ENCODE results near the gene SPAG16.

Gene SPAG16

DNA sequence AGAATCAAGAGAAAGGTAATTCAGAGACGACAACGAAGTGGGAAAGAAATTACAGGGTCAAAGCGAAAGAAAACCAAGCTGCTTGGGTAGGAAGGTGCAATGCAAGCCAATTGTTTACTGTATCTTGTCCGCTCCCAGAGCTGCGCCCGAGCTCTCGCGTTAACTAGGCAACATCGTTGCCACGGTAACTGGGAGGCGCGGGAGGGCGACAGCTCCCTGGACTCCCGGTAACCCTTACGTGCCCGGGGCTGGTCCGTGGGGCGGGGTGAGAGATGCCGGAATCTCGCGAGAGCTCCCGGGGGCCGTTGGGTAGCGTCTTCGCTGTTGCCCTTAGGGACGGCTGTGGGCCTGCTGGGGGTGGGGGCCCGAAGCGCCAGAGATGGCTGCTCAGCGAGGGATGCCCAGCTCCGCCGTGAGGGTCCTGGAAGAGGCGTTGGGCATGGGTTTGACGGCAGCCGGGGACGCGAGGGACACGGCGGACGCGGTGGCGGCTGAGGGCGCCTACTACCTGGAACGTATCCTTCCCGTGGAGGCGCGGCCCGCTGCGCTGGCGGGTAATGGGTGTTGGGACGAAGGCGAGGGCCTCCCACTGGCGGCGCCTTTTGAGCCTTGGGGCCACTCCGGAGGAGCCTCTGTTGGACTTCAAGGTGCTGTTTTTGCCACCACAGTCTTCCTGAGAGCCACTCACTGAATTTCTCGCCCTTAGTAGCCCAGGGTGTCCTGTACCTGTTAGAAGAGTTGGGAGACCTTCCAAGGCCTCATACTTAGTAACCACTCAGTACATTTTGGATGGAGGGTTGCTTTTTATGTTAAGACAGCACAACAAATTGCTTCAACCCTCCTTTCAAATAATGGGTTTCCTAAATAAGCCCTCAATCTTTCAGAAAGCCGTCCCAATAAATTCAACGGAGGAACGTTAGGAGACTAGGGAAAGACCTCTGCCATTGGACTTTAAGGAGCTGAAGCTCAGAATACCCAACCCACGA is at the start of gene SPAG16:
SPAG16 (plus strand) TSS at position 360 of the 986 bp plus-strand sequence.
- peak; percentile 98 for DNase-seq (ENCODE audit: low spot score)

DNA sequence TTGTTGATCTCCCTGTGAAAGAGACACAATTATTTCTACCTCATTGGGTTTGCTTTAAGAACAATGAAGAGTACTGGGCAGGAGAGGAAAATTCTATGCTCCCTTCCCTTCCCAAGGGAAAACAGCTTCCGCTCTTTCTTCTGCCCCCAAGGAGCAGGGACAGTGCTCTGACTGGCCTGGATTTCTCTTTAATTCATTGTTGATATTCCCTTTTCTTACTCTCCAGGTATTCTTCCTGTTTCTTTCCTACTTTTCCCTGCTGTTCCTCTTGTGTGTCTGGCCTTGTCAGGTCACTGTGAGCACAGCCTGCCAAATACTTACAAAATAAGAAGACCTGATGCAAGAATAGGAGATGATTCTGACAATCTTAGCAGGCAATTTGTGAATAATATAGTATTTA is 49.6 kb upstream of the SPAG16 start:
- DNase-seq (ENCODE audit: low spot score): no peak

DNA sequence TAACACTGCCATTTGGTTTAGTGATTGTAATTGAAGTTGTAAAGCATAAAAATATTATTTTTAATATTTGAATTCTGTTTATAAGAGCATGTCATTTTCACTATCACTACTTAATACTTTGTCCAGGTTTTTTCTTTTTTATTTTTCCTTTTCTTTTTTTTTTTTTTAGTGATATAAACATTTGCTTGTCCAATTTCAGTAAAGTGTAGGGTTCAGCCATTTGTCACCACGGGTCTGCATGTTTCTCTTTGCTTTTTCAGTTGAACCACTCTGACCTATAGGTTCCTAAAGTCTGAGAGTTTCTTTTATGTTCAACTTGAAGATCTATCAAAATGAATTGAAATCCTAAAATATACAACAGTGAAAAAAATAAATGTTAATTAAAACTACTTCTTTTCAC is 48.5 kb upstream of the SPAG16 start:
- no peak for DNase-seq (ENCODE audit: low spot score)

DNA sequence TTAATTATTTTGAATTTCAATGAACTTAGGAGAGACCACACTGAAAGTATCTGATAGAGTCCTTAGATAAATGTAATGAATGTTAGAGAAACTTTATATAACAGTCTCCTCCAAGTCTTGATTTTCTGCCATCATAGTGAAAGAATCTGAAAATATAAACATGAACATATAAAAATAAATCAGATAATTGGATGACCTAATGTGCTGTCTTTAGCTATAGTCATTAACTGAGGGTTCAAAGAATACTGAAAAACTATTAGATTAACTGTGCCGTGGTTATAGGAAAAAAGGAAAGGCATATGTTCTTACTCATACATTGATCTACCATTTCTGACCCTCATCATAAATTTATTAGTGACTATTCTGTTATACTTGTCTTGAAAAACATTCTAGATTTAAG is 47.0 kb upstream of the SPAG16 start:
- no peak for DNase-seq (ENCODE audit: low spot score)

DNA sequence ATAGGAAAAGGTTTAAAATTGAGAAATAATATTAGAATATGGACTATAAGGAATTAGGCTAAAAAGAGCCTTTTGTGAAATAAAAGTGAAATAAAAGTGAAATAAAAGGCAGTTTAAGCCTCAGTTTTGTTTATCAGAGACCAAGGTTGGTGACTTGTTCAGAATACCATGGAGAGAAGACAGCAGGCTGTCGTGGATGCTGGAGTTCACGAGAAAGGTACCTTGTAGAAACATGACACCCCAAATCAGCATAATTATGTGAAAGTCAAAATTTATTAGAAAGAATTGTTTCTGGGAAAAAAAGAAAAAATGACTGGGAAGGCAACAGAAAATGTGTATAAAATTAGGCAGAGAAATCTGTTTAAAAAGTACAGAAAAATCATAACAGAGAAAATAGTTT is 46.5 kb upstream of the SPAG16 start:
- DNase-seq (ENCODE audit: low spot score): no peak

DNA sequence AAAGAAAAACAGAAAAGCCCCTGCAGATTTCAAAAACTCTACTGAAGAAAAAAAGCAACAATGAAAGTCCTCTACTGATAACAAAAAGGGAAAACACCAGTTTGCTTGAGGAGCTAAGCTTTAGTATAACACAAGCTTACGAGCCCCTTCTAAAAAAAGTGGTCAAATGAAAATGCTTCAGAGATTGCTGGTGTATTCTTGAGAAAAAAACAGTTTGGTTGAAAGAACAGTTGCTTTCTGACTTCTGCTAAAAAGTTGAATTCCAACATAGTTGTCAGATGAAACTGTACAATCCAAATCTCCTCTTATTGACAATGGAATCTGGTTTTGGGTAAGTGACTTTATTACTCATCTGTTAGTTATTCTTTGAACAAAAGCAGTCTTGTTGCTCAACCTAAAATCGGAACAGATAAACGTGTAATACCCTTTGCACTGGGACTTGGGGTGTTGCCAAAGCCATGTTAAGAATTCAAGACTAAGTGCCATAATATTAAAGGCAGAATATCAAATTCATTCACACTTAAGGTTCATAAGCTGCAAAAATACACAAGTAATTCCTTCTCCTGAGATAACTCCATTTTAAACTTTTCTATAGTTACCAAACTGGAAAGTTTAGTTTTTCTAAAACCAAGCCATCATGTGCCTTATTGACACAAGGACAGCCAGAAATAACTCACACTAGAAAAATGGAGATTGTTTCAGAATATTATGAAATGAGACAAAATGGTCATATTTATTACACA is 45.3 kb upstream of the SPAG16 start:
- no peak for DNase-seq (ENCODE audit: low spot score)

DNA sequence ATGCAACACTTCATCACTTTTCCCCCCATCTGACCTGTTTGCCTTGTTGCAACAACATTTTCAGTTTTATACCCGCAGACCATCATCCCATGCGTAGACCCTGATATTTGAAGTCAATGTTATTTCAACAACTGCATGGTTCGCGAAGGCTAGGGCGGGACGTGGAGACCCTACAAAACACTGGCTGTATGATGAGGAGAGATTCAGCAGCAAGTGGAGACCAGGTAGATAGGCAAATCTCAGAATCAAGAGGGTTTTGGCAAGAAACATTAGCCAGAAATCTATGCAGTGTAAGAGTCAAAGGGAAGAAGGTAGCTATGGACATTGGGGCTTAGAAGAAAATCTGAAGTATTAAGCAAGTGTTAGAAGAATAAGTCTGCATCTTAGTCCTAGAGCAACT is 42.4 kb upstream of the SPAG16 start:
- no peak for DNase-seq (ENCODE audit: low spot score)

DNA sequence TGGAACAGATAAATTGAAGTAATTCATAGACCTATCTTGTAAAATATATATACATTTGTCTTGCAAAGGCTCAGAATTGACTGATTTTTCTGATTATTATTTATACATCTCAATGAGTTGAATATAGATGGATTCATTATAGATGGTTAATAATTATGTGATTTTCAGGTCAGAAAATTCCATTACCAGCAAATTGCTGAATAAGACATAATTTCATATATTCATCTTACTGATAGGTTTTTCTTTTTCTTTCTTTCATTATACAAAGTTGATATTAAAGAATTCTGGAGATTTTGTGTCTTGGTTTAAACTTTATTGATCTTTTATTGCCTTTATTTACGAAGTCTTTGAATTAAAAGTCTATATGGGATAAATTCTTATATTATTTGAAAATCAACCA is 41.6 kb upstream of the SPAG16 start:
- DNase-seq (ENCODE audit: low spot score): no peak

DNA sequence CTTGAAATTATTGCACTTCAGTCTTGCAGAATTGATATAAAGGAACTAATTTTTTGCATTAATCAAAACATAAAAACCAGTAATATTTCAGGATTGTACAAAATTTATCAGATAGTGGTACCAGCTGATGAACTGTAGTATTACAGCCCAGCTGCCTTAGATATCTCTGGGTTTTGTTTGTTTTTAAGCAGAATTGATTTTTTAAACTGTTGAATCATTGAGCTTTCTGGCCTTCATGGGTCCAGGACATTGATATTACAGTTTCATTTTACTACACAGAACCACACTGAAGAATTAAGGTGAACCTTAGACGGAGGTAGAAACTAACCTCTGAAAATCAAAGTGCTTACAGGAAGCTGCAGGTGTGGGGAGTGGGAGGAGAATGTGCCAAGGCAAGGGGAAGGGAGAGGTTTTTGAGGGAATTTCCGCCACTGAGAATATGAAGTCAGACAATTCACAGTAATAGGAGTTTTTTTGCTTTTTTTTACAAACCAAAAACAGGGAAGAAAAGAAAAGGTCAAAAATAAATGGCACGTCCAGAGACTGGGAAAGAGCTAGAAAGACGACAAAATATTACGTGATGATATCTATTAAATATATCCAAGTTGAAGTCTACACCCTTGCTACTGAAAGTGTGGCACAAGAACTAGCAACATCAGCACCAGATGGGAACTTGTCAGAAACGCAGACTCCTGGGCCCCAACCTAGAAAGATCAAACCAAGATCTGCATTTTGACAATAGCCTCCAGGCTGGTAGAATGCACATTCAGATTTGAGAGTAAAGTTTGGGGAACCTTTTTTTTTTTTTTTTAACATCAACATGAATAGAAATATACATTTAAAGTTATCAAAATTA is 40.8 kb upstream of the SPAG16 start:
- no peak for DNase-seq (ENCODE audit: low spot score)

DNA sequence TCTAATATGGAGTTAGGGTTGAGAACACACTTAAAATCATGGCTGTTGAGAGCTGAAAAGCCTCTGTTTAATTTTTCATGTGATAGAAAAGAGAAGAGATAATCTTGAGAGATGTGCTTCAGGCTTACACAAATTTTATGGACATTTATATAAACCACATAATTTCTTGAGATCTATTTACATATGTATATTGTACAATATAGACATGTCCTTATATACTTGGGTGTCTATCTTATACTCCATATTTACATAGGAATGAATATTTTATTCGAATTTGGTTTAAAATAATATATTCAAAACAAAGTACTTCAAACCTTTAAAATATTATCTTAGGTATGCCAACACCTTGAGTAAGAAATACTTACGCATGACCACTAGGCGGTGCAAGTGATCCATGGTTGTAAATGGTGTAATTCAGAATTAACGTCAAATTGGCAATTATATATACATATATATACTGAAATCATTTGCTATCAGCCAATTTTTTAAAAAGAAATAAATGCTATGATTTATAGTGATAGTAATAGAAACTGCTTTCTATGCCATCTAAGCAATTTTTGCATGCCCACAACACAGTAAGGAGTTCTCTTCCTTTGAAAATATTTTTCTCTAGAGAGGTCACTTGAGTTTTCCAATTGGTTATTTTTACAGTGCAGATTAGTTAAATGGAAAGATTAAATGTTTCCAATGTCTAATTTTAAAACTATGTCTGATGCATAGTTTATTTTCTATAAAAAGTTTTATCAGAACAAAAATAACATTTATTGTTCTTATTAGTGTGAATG is 37.6 kb upstream of the SPAG16 start:
- no peak for DNase-seq (ENCODE audit: low spot score)

DNA sequence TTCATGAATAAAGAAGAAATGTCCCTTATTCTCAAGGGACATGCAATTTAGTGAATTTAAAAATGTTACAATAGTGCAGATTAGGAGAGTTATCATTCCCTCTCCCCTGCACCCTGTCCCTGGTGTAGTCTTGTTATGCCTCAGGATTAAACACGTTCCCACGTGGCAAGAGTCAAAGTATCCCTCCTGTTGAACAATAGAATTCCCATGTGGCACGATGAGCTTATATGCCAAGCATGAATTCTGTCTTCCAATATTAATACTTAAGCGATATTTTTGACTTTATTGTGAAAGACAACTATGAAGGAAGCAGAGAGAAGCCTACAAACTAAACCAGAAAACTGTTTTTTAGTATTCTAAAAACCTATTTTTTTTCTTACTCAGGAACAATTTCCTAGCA is 36.7 kb upstream of the SPAG16 start:
- DNase-seq (ENCODE audit: low spot score): no peak

DNA sequence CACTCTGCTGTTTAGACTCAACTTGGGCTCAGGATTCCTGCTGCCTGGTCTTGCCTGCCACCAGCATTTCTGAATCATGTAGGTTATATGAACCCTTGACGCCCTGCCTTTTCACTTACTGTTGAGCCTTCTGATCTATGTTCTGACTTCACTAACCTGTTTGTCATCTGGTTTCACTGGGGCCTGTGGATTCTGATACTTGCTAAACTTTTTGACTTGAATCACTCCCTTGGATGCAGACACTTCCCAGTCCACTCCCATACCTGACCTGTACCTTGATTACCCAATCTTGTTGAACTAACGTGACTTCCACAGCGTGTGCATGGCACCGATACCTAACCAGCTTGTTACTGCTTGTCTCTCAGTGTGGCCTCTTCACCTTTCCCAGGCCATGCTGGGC is 35.6 kb upstream of the SPAG16 start:
- DNase-seq (ENCODE audit: low spot score): no peak

DNA sequence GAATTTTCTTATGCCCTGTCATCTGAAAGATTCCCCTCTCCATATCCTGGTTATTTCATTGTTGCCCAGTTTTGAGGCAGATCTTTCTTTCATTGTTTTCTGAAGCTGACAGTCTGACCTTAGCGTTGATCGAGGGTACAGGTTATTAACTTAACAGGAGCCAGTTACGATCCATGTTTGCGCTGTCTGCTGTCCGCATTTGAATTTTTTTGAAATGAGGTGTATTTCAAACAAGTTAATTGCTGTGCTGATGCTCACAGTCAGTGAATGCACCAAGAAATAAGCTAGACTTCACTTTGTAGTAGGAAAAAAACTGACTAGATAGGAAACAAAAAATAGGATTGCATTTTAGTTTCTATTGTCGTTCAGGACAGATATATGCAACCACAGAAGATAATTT is 34.8 kb upstream of the SPAG16 start:
- no peak for DNase-seq (ENCODE audit: low spot score)

DNA sequence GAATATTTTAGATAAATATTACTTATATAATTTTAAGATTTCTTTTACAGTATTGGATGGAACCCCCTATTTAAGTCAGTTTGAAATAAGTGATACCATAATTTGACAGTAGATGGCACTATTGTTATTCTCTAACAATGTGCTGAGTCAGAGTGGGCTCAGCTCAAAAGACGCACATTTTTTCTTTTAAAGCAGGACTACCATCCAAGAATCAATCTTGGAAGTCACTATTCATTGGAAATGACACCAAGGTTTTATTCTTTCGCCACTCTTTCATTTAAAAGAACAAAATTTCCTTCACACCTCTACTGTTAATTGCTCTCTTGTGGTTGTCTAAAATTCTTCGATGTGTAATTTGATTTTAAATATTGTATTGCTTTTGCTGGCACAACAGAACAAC is 32.6 kb upstream of the SPAG16 start:
- DNase-seq (ENCODE audit: low spot score): no peak

DNA sequence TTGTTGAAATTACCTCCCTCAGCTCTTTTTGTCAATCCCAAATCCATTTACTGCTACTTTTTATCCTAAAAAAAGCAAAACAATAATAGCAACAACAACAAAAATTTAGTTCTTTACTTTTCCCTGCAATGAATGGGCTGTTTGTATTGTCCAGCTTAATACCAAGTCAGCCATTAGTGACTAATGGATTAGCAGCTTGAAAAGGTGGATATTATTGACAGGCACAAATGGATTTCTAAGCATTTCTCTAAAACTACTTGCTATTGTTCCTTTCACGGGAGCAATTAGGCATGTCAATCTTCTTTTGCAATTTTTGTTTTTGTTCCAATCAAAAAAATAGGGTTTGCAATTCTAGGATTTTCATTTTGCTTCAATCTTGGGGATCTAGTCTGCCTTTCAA is 32.1 kb upstream of the SPAG16 start:
- no peak for DNase-seq (ENCODE audit: low spot score)

DNA sequence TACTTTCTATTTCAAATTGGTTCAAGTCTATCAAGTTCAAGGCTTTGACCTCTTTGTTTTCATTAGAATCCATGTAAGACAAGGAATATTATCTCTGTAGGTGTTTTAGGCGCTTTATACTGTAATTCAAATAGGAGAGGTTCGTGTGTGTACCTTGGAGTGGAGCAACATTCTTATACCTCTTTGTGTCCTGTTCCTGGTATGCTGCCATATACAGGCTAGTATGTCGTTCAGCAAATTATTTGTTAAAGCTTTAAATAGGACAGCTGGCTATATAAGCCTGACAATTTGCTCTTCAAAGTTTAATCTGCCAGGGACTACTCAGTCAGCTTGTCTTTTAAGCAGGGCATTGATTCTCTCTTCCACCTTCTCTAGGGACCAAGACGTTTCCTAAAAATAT is 31.1 kb upstream of the SPAG16 start:
- no peak for DNase-seq (ENCODE audit: low spot score)

DNA sequence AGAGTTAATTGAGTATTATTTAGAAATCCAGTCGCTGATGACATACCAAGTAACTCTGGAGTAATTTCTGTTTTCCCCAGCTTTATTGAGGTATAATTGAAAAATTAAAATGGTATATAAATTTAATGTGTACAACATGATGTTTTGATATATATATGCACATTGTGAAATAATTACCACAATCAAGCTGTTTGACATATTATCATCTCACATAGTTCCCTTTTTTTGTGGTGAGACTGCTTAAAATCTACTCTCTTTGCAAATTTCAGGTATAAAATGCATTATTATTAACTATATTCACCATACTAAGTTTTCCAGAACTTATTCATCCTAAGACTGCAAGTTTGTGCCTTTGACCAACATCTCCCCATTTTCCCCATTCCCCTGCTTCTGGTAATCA is 25.0 kb upstream of the SPAG16 start:
- no peak for DNase-seq (ENCODE audit: low spot score)

DNA sequence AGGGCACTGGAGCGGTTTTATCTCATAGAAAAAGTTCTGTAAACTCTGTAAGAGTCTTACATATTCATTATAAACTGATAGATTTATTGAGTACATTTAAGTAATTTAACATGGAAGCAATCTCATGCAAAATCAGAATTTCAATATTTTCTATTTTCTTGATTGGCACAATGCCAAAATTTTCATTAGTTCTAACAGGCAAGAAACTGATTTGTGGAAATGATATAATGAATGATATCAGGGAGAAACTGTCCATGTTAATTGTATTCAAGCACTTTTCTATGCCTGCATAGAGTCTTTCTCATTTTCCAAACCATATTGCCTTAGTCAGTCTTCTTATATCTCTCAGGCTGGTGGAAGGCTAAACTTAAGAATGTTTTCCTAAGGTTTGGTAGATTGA is 23.0 kb upstream of the SPAG16 start:
- DNase-seq (ENCODE audit: low spot score): no peak

DNA sequence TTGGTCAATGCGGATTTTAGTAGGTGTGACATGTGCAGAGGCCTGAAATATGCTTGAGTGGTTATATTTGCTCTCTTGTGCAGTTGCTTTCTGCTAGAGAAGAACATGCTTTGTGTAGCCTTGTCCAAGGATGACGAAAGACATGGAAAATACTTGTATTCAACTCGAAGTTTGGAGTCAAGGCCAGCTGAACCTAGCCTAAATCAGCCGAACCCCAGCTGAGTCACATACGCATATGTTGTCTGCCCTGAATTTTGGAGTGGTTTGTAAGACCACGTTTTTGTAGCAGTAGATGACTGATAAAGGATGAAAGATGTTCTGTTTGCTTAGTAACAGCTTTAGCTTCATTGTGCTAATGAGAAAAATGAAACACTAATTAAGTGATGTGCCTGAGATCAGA is 22.5 kb upstream of the SPAG16 start:
- DNase-seq (ENCODE audit: low spot score): no peak

DNA sequence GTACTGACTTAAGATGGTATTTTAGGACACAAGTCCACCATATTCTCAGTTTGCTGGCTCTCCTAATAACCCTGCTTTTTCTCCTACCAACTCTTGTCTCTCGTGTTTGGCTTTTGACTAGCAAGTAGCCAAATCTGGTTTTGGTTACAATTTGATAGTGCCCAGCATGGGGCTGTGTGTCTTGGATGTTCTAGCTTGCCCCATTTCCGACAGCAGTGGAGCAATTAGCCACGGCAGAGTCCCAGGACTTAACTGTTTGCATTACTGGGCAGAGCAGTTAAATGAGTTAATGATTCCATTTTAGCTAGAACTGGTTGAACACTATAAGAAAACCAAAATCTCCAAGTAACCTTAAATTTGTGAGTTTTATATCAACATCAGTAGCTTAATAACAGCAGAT is 18.6 kb upstream of the SPAG16 start:
- no peak for DNase-seq (ENCODE audit: low spot score)

DNA sequence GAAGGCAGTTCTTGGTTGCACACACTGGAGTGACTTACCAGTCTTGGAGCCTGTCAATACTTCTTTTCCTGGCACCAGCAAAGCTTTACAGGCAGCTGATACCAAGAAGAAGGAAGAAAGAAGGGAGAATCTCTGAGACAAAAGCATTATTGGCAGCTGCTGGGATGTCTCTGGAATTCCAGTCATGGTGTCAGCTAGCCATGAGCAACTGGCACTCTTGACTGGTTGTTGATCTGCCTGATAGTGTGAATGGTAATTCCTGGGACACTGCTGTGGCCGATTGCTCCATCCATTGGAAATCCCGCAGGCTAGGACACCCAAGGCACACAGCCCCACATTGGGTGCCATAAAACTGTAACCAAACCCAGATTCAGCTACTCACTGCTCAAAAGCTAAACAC is 17.8 kb upstream of the SPAG16 start:
- DNase-seq (ENCODE audit: low spot score): no peak

DNA sequence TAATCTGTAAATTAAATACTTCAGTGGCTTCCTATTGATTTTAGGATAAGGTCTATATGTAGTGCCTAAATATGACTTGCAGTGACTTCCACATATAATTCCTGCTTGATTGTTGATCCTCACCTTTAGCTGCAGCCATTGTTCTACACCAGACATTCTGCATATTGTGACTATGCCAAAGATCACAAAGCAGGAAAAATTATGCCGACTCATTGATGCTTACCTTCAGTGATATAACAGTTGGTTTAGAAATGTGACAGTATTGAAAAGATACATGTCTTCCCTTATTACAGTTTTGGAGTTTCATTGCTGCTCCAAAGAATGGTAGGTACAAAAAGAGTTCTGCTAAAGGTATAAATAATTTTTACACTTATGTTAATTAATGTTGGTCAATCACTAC is 12.3 kb upstream of the SPAG16 start:
- no peak for DNase-seq (ENCODE audit: low spot score)

All from left forelimb (tissue), 1 donor.